ENCODE results near the gene UBE2K.

DNA sequence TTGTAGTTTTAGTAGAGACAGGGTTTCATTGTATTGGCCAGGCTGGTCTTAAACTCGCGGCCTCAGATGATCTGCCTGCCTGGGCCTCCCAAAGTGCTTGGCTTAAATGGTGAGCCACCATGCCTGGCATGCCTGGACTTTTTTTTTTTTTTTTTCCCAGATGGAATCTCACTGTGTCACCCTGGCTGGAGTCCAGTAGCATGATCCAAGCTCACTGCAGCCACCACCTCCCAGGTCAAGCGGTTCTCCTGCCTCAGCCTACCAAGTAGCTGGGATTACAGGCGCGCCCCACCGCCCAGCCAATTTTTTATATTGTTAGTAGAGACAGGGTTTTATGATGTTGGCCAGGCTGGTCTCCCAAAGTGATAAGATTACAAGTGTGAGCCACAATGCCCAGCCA is 8.4 kb downstream of the UBE2K start:
- TF ChIP-seq, protein P1, sequence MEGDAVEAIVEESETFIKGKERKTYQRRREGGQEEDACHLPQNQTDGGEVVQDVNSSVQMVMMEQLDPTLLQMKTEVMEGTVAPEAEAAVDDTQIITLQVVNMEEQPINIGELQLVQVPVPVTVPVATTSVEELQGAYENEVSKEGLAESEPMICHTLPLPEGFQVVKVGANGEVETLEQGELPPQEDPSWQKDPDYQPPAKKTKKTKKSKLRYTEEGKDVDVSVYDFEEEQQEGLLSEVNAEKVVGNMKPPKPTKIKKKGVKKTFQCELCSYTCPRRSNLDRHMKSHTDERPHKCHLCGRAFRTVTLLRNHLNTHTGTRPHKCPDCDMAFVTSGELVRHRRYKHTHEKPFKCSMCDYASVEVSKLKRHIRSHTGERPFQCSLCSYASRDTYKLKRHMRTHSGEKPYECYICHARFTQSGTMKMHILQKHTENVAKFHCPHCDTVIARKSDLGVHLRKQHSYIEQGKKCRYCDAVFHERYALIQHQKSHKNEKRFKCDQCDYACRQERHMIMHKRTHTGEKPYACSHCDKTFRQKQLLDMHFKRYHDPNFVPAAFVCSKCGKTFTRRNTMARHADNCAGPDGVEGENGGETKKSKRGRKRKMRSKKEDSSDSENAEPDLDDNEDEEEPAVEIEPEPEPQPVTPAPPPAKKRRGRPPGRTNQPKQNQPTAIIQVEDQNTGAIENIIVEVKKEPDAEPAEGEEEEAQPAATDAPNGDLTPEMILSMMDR (IDR thresholded peaks at IDR 0.05) = no peak
- TF ChIP-seq EZH2 (IDR thresholded peaks at IDR 0.05; ENCODE audit: borderline replicate concordance, insufficient read depth, low read depth, low read length, poor library complexity, severe bottlenecking) = no peak
